Keratinocyte (primary cell): ENCODE measurements around the gene PAX1.

Experiments used
- CTCF ChIP-seq, 3 experiments: IDR thresholded peaks in 1 of 3; conservative IDR thresholded peaks in 1 of 3; optimal IDR thresholded peaks in 1 of 3; 2 replicates in 2 of 3; 3 replicates in 1 of 3; pipeline versions ENCODE3 to v1.5.1; 2011; ENCODE audit warnings: low read length in 3 of 3, mild to moderate bottlenecking in 3 of 3, moderate library complexity in 2 of 3, control low read depth in 1 of 3, inconsistent platforms in 1 of 3; ENCODE audit not compliant: insufficient read depth in 2 of 3; ENCODE audit errors: extremely low read depth in 1 of 3
- EZH2 ChIP-seq: IDR thresholded peaks from one replicate; pipeline ENCODE4 v1.6.1; 2012; ENCODE audit warnings: inconsistent platforms, mild to moderate bottlenecking, low read length, moderate library complexity

DNA sequence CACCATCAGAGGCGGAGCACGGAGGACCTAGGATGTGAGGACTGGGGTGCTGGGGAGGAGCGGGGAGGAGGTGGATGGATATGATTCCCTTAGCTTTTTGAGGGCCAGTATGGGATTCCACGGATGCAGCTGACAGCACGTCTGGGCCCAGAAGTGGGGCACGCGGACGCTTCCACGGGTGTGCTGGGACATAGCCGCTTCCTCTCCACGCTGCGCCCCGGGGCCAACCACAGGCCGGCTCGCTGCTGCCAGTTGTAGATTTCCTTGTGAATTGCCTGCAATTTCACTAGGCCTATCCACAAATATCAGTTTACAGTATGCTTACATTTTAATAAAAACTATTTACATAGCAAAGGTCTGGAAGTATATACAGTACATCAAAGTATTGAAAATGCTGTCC, 23.9 kb downstream of the PAX1 start:
- TF ChIP-seq CTCF (optimal IDR thresholded peaks at IDR 0.05 in 1 of 3, IDR thresholded peaks at IDR 0.05 in 1 of 3, conservative IDR thresholded peaks at IDR 0.05 in 1 of 3; ENCODE audit: extremely low read depth in 1 of 3, insufficient read depth in 2 of 3, low read length in 3 of 3): no peak
- TF ChIP-seq EZH2: no peak
